ENCODE measurements around the gene CXCL12.

CXCL12 gene

DNA sequence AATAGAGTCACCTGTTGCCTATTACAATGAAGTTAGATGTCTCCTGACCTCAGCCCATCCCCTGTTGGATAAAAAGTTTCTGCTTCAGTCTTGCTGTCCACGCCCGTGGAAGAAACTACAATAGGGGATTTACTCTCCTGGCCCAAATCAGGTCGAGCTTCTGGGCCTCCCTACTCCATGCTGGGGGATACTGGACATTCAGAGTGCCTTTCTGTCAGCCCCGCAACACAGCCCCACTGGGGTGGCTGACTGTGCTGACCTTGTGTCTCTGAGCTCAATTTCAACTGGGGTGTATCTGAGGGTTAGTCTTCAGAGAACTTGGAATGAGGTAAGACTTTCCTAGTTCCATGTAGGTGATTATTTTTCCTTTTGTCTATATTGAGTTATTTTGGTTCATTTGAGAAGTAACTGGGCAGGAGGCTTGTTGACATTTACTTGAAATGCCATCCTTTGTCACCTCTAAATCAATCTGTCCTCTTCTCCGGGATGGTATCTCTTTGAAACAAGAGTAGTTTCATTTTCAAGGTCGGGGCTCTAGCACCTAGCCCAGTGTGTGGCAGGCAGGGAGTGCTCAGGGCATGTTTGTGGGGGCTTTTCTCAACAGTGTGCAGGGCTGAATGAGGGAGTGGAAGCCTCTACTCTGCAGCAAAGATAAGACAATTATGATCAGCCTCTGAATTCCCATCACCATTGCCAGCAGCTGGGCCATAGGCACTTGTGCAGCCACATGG is 17.7 kb upstream of the CXCL12 start:
- Histone ChIP-seq H3K27ac (ENCODE audit: insufficient read depth, low read depth, low read length, poor library complexity, severe bottlenecking) (no peak overlapping the region), H3K36me3 (ENCODE audit: control insufficient read depth, insufficient read depth, low read length) (no peaks in the 10 kb centered on the region), H3K9me3 (ENCODE audit: control insufficient read depth, low read length) (no peaks in the 10 kb centered on the region), H3K4me1 (ENCODE audit: control insufficient read depth, insufficient read depth, low read length) (peaks cover 19% of the 10 kb centered on the region), H3K27me3 (ENCODE audit: control insufficient read depth, insufficient read depth, low read length, poor library complexity, severe bottlenecking) (no peaks in the 10 kb centered on the region), H3K4me3 (ENCODE audit: insufficient read depth, low read depth, low read length) (no peak overlapping the region)
- WGBS, 2 experiments = 81 to 88% methylated on average over 6 of the region's 6 CpGs

DNA sequence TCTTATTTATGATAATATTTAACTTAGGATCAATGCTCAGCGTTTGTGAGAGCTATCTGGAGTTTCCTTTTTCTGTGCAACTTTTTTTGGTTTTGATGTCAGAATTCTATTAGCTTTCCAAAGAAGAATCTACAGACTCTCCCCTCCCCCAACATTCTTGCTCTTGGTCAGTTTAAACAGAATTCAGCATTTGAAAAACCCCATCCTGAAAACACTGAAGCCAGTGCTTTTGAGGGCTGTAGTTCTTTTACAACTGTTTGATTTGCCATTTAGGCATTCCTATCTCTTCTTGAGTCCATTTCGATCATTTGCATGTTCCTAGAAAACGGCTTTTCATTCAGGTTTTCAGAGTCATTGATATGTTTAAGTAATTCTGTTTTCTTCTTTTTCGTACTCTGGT is 15.6 kb upstream of the CXCL12 start:
- H3K4me1 ChIP-seq (ENCODE audit: control insufficient read depth, insufficient read depth, low read length) = peaks cover 29% of the 10 kb centered on the region
- H3K36me3 ChIP-seq (ENCODE audit: control insufficient read depth, insufficient read depth, low read length) = no peaks in the 10 kb centered on the region
- no peaks in the 10 kb centered on the region for H3K9me3 ChIP-seq (ENCODE audit: control insufficient read depth, low read length)
- no peak overlapping the region for H3K4me3 ChIP-seq (ENCODE audit: insufficient read depth, low read depth, low read length)
- H3K27me3 ChIP-seq (ENCODE audit: control insufficient read depth, insufficient read depth, low read length, poor library complexity, severe bottlenecking) = no peaks in the 10 kb centered on the region
- WGBS, 2 experiments = 6 to 9% methylated on average over 3 to 4 of the region's 4 CpGs
- H3K27ac ChIP-seq (ENCODE audit: insufficient read depth, low read depth, low read length, poor library complexity, severe bottlenecking) = no peak overlapping the region

DNA sequence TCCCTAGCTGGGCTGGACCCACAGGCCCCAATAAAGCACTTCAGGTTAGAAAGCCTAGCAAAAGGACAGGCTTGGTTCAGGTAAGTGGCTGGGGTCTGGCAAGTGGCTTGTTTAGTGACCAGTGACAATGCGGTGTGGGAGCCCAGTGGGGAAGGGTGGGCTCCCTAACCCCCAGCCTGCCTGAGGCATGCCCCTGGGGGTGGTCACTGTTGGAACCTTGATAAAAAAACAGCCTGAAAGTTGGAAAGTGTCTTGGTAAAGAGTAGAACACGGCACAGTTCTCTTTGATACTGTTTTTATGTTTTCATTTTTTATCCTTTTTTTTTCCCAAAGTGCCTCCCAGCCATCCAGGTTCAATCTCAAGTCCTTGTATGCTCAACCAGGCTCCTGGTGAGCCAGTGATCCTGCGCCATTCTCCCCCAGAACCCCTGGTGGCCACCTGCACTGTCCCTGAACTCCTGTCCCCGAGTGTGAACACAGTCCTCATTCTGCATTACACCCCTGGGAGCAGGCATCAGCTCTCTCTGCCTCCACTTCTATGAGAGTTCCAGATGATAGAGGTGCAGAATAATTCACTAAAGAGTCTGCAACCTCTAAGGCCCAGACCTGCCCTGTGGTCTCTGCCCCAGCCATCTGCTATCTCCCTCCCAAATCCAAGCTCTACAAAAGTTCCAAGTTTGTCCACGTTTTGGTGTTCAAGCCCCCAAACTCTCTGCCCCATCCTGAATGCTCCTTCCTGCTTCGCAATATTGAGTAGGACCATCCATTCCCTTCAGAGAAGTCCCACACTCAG is 15.0 kb upstream of the CXCL12 start:
- H3K36me3 ChIP-seq (ENCODE audit: control insufficient read depth, insufficient read depth, low read length) = no peaks in the 10 kb centered on the region
- no peak overlapping the region for H3K27ac ChIP-seq (ENCODE audit: insufficient read depth, low read depth, low read length, poor library complexity, severe bottlenecking)
- H3K9me3 ChIP-seq (ENCODE audit: control insufficient read depth, low read length) = no peaks in the 10 kb centered on the region
- H3K4me3 ChIP-seq (ENCODE audit: insufficient read depth, low read depth, low read length) = no peak overlapping the region
- H3K27me3 ChIP-seq (ENCODE audit: control insufficient read depth, insufficient read depth, low read length, poor library complexity, severe bottlenecking) = no peaks in the 10 kb centered on the region
- 57 to 61% methylated on average over 6 of the region's 6 CpGs for WGBS, 2 experiments
- H3K4me1 ChIP-seq (ENCODE audit: control insufficient read depth, insufficient read depth, low read length) = peaks cover 29% of the 10 kb centered on the region

DNA sequence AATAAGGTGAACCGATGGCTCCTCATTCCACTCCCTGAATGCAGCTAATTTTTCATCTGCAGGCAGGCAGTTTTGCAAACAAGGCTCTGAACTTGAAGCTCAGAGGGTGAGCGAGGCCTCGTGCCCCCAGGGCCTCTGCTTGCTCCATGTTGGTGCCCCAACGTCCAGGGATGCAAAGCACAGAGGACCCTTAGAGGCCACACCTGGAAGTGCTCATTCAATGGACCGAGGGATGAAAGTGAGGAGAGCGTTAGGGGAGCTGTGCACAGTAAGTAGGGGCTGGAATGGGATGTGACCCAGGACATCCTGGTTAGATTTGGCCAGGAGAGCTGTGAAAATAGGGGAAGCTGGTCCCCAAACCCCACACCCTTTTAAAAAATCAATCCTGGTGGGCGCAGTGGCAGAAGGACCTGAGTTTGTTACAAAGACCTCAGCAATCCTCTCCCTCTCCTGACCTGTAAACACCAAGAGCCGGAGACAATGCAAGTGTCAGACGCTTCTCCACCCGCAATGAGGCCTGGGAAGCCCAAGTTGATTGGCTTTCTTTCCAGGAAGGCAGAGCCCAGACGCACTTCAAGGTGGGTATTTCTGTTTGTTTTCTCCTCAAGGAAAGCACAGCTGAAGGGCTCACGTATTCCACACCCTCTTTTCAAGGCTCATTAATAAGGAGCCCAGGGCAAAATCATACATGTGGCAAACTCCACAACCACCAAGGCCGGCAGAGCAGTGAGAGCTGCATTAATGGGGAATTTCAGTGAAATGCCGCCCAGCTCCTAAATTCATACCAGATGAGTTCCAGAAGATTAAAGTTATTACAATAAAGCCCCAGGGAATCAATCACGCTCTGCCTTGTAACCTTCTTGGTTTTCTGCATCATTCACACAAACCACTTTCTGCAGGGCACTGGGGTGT is 14.1 kb upstream of the CXCL12 start:
- WGBS, 2 experiments = 63 to 67% methylated on average over 15 of the region's 15 CpGs
- H3K4me1 ChIP-seq (ENCODE audit: control insufficient read depth, insufficient read depth, low read length) = peaks cover 29% of the 10 kb centered on the region
- H3K36me3 ChIP-seq (ENCODE audit: control insufficient read depth, insufficient read depth, low read length) = no peaks in the 10 kb centered on the region
- no peaks in the 10 kb centered on the region for H3K27me3 ChIP-seq (ENCODE audit: control insufficient read depth, insufficient read depth, low read length, poor library complexity, severe bottlenecking)
- no peaks in the 10 kb centered on the region for H3K9me3 ChIP-seq (ENCODE audit: control insufficient read depth, low read length)
- H3K4me3 ChIP-seq (ENCODE audit: insufficient read depth, low read depth, low read length) = no peak overlapping the region
- H3K27ac ChIP-seq (ENCODE audit: insufficient read depth, low read depth, low read length, poor library complexity, severe bottlenecking) = no peak overlapping the region

DNA sequence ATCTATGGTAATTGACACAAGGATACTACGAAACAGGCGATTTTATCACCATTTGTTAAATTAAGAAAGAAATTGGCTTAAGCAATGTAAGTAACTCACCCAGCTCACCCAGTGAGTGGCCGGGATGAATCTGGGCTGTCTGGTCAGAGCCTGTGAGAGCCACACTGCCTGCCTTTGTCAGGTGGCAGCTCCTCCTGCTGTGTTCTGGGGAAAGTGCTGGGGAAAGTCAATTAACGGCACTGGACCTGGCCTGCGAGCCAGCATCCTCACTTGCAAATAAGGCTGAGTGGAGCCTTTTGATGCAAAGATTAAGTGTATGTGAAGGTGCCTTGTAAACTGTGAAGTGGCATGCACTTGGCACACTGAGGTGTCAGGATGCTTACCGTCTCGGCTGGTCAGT is 13.4 kb upstream of the CXCL12 start:
- Histone ChIP-seq H3K4me3 (ENCODE audit: insufficient read depth, low read depth, low read length) (no peak overlapping the region), H3K4me1 (ENCODE audit: control insufficient read depth, insufficient read depth, low read length) (peaks cover 29% of the 10 kb centered on the region), H3K27me3 (ENCODE audit: control insufficient read depth, insufficient read depth, low read length, poor library complexity, severe bottlenecking) (no peaks in the 10 kb centered on the region), H3K9me3 (ENCODE audit: control insufficient read depth, low read length) (no peaks in the 10 kb centered on the region), H3K27ac (ENCODE audit: insufficient read depth, low read depth, low read length, poor library complexity, severe bottlenecking) (no peak overlapping the region), H3K36me3 (ENCODE audit: control insufficient read depth, insufficient read depth, low read length) (no peaks in the 10 kb centered on the region)
- 28 to 39% methylated on average over 7 of the region's 7 CpGs for WGBS, 2 experiments

DNA sequence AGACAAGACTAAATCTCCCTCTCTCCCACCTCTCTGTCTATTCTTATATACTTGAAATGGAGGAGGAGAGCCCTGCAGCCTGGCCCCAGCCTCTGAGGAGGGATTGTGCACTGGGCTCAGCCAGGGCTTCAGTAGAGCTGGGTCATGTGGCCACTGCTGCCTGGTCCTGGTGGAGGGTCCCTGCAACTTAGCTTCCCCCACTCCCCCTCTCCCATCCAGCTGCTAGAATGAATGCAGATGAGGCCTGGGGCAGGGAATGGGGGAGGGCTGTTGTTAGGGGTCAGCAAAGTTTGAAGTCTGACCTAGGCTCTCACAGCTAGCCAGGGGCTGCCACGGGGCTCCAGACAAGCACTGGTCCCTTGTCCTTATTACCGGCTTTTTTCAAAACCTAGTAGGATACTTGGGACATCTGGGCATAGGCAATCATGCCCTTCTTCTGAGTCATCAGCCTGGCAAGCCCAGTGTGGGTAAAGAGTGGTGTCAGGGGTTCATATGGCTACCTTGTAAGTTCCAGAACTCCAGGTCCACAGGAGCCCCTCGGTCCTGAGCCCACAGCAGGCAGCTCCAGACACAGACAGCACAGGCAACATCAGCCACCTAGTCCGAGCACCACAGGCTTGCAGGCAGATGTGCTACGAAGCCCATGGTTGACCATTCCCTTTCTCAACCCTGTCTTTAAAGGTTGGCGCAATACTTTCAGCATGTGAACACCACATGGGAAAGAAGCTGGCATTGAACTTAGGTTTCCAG is 12.8 kb upstream of the CXCL12 start:
- no peak overlapping the region for H3K4me3 ChIP-seq (ENCODE audit: insufficient read depth, low read depth, low read length)
- WGBS, 2 experiments = 83 to 85% methylated on average over 6 of the region's 6 CpGs
- no peaks in the 10 kb centered on the region for H3K27me3 ChIP-seq (ENCODE audit: control insufficient read depth, insufficient read depth, low read length, poor library complexity, severe bottlenecking)
- no peaks in the 10 kb centered on the region for H3K9me3 ChIP-seq (ENCODE audit: control insufficient read depth, low read length)
- H3K27ac ChIP-seq (ENCODE audit: insufficient read depth, low read depth, low read length, poor library complexity, severe bottlenecking) = no peak overlapping the region
- peaks cover 29% of the 10 kb centered on the region for H3K4me1 ChIP-seq (ENCODE audit: control insufficient read depth, insufficient read depth, low read length)
- no peaks in the 10 kb centered on the region for H3K36me3 ChIP-seq (ENCODE audit: control insufficient read depth, insufficient read depth, low read length)

DNA sequence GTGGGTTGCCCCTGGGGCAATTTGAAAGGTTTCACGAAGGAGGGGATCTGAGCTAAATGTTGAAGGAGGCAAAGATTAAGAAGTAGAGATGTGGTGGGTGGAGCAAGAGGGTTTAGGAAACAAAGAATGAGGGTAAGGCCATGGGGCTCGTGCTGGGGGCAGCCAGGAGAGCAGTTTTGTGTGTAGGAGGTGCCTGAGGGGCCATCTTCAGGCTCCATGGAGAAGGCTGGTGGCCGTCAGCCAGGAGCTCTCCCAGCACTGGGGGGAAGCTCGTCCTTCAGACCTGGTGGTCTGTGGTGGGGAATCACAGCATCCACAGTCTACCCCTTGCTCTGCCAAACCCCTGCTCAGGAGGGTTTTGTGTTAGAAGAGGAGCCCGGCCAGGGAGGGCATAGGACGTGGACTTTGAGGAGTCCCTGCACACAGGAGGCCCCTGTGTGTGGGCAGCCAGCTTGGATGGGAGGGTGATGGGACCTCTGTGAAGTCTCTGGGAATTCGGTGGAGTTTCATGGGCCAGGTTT is 11.8 kb upstream of the CXCL12 start:
- Histone ChIP-seq H3K27ac (ENCODE audit: insufficient read depth, low read depth, low read length, poor library complexity, severe bottlenecking) (no peak overlapping the region), H3K27me3 (ENCODE audit: control insufficient read depth, insufficient read depth, low read length, poor library complexity, severe bottlenecking) (no peaks in the 10 kb centered on the region), H3K4me1 (ENCODE audit: control insufficient read depth, insufficient read depth, low read length) (peaks cover 29% of the 10 kb centered on the region), H3K4me3 (ENCODE audit: insufficient read depth, low read depth, low read length) (no peak overlapping the region), H3K9me3 (ENCODE audit: control insufficient read depth, low read length) (no peaks in the 10 kb centered on the region), H3K36me3 (ENCODE audit: control insufficient read depth, insufficient read depth, low read length) (no peaks in the 10 kb centered on the region)
- 77 to 80% methylated on average over 7 of the region's 7 CpGs for WGBS, 2 experiments

DNA sequence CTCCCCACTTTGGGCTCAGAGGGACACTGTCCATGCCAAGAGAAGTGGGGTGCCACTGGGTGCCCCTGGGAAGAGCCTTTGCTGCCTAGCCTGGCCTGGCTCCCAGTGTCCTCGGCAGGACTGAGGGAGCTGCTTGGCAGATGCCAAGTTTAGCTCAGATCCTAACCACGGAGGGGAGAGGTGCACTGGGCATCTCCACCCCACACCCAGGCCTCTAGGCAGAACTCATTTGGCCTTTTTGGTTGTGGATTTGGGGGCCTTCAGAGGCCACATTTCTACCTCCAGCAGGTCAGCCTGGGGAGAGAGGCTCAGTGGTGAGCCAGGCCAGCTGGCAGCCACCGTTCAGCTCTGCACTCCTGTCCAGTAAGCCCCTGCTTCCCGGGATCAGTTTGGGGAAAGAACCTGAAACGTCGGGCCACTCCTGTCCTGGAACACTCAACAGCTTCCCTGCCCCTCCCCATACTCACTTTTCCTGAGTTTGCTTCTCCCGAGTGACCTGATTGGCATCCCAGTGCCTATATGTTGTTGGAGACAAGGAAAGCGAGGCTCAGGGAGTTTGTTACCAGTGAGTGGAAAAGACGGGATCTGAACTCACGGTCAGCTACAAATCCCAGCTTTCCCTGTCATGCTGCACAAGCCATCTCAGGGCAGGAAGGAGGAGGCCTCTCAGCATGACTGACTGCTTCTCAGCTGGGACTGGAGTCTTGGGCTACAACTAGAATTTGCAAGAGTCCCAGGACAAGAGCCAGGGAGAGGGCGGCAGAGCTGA is 11.2 kb upstream of the CXCL12 start:
- Histone ChIP-seq H3K4me3 (ENCODE audit: insufficient read depth, low read depth, low read length) (no peak overlapping the region), H3K27ac (ENCODE audit: insufficient read depth, low read depth, low read length, poor library complexity, severe bottlenecking) (no peak overlapping the region), H3K36me3 (ENCODE audit: control insufficient read depth, insufficient read depth, low read length) (no peaks in the 10 kb centered on the region), H3K27me3 (ENCODE audit: control insufficient read depth, insufficient read depth, low read length, poor library complexity, severe bottlenecking) (no peaks in the 10 kb centered on the region), H3K9me3 (ENCODE audit: control insufficient read depth, low read length) (no peaks in the 10 kb centered on the region), H3K4me1 (ENCODE audit: control insufficient read depth, insufficient read depth, low read length) (peaks cover 29% of the 10 kb centered on the region)
- WGBS, 2 experiments = 90% methylated on average over 11 of the region's 11 CpGs

DNA sequence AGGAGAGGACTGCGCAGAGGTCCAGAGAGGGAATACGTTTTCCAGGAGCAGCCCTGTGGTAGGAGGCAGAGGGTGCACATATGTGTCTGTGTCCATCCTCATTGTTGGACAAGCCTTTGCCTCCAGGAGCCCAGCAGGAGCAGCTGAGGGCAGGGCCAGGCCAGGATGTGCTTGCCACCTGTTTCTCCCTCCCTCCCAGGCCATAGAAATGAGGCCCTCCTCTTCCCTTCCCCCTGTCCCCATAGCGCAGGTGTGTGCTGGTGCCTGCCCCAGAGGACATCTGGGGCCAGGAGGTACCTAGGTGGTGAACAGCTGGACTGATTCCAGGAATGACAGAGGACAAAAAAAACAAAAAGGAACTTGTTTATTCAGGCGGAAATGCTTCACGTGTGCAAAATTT is 10.5 kb upstream of the CXCL12 start:
- WGBS, 2 experiments = 90 to 92% methylated on average over 5 of the region's 5 CpGs

More for the DNA sequence above, 10.5 kb upstream of the CXCL12 start:
- peaks cover 29% of the 10 kb centered on the region for H3K4me1 ChIP-seq (ENCODE audit: control insufficient read depth, insufficient read depth, low read length)
- no peaks in the 10 kb centered on the region for H3K27me3 ChIP-seq (ENCODE audit: control insufficient read depth, insufficient read depth, low read length, poor library complexity, severe bottlenecking)
- H3K27ac ChIP-seq (ENCODE audit: insufficient read depth, low read depth, low read length, poor library complexity, severe bottlenecking) = no peak overlapping the region
- H3K9me3 ChIP-seq (ENCODE audit: control insufficient read depth, low read length) = no peaks in the 10 kb centered on the region
- H3K4me3 ChIP-seq (ENCODE audit: insufficient read depth, low read depth, low read length) = no peak overlapping the region
- H3K36me3 ChIP-seq (ENCODE audit: control insufficient read depth, insufficient read depth, low read length) = no peaks in the 10 kb centered on the region

Measured in ectodermal cell (in vitro differentiated cells).